Stimulated activated CD8-positive, alpha-beta memory T cell treated with anti-CD3 and anti-CD28 coated beads, Interleukin-7, amount 100 ng/mL, for 24 hours (primary cell): ENCODE results near the gene IRX3.

Experiments used
- DNase-seq: peaks from one replicate; pipeline ENCODE4 v3.0.0-alpha.2; 2020; ENCODE audit warnings: low read depth

The IRX3 gene

DNA sequence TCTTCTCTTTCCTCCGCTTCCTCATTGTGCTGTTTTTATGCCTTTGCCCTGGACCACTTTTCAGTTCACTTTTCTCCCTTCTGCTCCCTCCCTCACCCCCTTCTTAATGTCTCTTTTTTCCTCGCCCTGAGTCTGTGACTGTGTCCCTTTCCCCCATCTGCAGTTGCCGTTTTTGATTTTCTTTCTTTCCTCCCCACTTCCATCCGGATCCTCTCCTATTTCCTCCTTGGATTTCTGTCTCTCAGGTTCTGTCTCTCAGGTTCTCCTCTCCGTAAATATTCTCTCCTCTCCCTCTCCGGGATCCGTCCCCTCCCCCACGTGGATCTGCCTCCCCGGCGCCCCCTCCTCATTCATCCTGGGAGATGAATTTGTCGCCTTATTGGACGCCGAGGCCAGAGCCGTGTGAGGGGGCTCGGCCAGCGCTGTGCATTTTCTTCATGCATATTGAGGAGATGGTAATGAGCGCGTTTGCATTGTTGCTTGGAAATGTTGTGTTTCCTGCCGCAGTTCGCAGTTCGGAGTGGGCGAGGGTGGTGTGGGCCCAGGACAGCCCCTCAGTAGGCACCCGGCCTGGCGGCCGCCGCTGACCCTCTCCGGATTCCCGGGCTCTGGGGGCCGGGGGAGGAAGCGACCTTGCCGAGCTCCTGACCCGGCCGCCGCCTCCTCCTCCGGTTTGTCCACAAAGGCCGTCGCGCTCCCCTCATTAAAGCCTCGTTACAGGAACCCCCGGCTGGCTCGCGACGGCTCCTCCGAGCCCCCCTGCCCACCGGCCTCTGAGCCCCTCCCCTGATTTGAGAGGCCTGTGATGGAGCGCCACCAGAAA lies 4.5 kb upstream of the IRX3 start:
- no peak for DNase-seq

DNA sequence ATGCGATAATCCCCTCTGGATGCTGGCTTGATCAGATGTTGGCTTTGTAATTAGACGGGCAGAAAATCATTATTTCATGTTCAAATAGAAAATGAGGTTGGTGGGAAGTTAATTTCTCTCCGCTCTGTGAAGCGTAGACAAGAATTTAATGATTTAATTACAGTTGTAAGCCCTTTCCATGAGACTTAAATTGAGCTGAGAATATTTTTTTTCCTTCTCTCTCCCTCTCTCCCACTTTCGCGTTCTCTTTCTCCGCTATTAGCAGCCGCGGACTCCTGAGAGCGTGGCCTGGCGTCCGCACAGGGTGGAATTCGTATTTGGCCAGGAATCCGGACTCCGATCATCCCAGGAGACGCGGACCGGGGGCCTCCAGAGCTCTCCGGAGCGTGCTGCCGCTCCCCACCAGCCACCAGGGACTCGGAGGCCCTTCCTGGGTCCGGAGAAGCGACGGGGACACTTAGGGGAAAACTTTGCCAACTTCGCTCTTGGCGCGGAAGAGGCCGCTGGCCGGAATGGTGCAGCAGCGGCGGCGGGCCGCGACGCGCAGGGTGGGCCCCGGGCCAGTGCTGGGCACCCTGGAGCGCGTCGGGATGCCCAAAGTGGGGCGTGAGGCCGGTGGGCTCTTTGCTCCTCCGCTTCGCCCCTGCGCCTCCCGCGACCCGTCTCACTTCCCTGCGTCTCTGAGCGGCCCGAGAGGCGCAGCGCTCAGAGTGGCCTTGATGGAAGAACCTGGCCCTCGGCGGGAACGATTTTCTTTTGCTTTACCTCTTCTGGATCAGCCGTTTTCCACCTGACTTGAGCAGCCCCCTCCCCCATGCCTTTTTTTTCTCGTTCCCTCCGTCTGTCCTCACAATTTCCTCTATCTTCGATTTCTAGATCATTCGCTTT lies 3.6 kb upstream of the IRX3 start:
- DNase-seq = no peak

DNA sequence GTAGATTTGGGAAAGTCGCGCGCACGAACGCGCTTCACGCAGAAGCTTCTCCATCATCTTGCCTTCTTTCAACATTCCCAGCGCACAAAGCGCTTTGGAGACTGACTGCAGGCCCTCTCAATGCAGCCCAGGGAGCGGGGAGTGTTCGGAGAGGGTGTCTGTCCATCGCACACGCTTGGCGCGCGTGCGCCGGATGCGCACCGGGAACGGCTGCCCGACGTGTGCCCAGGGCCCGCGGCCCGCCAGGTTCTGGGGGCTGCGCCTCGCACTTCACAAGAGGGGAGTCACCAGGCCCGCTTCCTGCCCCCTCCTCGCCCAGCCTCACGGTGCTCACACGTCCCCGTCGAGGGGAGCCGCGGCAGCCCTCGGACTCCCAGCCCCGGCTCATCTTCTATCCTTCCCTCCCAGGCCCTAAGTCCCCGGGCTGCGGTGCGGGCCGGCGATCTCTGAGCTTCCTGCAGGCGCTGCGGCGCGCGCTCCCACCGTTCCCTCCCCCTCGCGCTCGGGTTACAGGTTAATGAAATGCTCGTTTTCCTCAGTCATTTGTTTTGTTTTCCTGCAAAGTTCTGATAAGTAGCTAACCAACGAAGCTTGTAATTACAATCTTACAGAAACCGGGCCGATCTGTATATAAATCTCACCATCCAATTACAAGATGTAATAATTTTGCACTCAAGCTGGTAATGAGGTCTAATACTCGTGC lies 2.8 kb upstream of the IRX3 start:
- DNase-seq = no peak

DNA sequence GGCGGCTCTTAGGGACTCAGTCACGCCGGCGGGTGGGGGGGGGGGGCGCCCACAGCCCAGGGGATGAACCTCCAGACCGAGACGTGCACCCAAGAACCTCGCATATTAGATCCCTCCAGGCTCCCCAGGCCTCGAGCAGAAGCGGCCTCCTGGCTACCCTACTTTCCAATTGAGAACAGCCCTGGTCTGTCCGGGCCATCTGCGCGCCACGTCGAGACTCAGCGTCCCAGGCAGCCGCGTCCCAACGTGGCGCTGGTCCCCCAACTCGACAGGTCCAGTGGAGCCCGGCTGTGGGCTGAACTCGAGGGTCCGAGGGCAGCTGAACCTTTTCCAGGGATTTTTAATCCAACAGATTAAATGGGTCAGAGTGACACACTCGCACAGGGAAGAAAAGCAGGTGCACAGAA lies 2.3 kb upstream of the IRX3 start:
- DNase-seq = no peak

DNA sequence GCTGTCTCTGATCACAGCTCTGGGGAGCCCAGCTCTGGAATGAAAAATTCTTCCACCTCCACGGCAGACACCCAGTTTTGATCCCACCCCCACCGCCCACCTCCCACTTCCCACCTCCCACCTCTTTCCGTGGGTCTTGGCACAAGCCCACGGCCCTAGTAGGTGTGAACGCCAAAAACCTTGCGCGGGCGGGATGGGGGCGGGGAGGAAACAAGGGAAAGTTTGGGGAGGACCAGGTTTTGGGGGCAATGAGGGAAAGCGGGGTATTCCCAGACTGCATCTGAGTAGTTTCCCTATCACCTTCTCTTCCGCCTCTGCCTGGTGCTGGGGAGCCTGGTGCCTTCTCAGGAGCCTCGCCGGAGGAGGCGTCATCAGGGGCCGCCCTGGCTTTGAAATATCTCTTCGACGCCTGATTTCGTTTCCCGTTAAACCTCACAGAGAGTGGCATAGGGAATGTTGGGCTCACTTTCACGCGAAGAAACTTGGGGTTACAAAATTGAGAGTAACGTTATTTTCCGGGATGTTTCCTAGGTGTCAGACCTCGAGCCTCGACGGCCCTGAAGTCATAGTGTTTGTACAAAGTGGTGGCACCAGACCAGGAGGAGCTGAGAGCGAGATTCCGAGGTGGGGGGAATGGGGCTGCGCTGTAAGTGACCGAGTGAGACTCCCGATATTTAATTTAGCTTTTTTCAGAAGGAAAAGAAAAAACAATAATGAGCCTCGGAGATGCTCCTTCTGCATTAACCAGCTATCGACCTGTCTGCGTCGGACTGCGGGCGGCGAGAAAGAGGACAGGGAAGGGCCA lies 1.6 kb upstream of the IRX3 start:
- DNase-seq = no peak

DNA sequence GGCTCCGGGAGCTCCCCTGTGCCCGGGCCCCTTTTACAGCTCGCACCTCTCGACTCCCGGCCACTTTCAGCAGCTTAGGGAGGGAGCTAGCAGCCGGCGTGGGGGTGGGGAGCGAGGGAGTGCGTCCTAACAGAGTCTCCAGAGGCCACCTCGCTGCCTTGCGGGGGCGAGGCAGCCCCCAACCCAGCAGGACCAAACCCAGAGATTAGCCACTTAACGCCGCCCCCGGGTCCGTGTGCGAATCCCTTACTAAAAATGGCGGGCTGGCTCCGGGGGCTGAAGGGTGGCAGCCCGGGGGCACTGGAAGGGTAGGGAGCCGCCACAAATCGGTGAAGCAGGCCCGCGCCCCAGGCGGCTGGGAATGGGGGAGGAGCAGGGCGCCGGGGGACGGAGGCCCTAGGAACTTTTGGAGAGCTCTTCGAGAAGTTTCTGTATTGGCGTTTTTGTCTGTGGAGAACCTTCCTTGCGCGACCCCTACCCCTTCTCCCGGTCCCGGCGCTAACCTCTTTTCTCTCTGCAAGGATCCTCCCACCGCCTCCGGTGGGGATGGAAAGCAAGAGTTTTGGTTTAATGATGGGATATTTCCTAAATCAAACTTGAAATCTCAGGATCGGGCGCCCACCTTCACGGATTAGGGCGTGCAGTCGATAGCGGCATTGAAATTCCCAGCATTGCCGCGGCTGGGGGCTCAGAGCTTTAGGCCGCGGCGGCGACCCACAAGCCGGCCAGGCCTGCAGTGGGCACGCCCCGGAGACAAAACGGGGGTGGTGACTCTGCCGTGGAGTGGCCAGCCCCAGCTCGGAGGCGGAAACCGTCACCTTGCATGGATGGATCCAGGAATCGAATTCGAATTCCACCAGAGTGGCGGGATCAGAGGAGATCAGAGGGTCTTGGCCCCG lies 793 bp upstream of the IRX3 start:
- DNase-seq = no peak

DNA sequence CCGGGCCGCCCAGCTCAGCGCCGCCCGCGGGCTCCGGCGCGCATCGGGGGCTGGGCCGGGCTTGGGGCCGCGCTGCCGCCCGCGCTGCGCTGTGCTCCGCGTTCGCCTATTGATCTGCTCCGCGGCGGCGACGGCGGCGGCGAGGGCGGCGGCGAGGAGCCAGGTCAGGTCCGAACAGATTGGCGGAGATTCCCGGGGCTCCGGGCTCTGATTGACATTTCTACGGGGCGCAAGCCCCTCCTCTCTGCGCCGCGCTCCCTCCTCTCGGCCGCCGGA lies 559 bp downstream of the IRX3 start:
- no peak for DNase-seq

DNA sequence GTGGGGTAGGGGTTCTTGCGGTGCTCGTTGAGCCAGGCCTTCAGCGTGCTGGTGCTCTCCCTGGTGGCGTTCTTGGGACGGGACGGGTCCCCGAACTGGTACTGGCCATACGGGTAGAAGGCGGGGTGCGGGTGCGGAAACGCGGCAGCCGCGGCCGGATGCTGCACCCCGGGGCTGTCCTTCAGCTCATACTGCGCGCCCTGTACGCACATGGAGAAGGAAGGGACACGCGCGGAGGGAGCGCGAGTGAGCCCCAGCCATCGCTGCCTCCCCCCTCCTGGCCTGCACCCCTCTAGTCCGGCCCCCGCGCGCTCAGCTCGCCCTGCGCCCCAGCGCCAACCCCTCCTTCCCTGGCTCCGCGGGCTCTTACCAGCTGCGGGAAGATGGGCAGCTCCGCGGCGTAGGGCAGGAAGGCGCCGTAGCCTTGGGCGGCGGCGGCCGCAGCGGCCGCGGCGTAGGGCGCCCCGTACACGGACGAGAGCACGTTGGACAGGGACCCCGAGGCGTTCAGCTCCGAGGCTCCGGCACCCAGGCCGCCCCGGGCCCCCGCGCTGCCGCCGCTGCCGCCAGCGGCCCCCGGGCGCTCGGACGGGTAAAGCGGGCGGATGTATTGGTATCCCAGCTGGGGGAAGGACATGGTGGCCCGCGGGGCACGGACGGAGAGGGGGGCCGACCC lies 1.0 kb downstream of the IRX3 start:
- DNase-seq = no peak

DNA sequence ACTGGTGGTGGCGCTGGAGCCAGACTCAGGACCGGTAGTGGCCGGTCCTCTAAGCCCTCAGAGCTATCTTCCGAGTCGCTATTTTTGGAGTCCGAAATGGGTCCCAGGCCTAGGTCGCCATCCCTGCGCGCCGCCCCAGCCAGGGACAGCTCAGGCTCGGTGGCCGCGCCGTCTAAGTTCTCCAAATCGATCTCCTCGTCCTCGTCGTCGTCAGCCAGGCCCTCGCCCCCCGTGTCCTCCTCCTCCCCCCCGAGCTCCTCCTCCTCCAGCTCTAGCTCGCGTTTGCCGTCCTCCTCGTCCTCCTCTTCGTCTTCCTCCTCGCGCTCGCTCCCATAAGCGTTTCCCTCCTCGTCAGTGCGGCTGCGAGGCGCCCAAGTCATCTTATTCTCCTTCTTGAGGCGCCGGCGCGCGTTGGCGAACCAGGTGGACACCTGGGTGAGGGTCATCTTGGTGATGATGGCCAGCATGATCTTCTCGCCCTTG lies 1.6 kb downstream of the IRX3 start:
- no peak for DNase-seq

DNA sequence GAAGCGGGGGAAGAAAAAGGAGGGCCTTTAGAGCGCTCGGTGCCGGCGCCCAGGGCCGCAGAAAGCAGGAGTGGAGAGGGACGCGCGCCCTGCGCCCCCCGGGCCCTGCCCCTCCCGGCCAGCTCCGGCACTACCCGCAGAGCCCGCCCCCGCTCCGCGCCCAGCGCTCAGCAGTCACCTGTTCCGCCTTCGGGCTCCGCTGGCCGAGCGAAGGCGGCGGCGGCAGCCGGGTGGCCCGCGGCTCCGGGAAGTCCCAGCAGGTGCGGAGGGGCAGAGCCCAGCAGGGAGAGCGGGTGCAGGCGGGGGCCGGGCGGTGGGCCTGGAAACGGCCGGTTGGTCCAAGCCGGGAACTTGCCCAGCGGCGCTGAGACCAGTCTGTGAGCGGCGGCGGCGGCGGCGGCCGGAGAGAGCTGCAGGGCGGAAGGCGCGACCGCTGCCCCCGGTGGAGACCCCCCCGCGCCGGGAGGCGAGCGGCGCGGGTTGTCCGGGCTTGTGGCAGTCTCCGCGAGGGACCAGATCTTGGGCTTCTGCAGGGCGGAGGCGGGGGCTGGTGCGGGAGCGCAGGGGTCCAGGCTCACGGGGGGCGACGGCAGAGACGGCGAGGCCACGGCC lies 2.2 kb downstream of the IRX3 start:
- DNase-seq = no peak

DNA sequence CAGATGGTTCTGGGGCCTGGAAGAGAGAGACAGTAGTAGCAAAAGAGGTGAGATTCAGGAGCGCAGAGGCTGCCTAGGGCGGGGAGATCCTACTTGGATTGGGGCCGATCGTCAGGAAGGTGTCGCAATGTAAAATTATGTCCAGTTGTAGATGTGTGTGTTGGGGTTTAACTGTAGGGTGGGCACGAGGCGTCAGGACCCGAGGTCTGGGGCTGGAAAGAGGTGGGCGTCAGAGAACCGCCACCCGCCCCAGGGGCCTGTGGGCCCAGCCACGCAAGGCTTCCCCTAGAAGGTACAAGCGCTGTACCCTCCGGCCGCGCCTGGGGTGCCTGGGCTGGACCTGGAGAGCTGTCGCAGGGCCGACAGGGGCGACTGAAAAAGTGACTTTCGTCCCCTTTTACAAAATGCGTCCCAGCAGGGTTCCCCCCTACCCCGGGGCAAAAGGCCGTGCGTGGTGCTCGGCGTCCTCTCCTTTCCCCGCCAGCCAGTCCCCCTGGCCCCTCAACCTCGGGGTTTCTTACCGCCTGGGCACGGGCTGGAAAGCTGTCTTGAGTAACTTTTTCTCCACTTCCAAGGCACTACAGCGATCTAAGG lies 2.8 kb downstream of the IRX3 start:
- no peak for DNase-seq

DNA sequence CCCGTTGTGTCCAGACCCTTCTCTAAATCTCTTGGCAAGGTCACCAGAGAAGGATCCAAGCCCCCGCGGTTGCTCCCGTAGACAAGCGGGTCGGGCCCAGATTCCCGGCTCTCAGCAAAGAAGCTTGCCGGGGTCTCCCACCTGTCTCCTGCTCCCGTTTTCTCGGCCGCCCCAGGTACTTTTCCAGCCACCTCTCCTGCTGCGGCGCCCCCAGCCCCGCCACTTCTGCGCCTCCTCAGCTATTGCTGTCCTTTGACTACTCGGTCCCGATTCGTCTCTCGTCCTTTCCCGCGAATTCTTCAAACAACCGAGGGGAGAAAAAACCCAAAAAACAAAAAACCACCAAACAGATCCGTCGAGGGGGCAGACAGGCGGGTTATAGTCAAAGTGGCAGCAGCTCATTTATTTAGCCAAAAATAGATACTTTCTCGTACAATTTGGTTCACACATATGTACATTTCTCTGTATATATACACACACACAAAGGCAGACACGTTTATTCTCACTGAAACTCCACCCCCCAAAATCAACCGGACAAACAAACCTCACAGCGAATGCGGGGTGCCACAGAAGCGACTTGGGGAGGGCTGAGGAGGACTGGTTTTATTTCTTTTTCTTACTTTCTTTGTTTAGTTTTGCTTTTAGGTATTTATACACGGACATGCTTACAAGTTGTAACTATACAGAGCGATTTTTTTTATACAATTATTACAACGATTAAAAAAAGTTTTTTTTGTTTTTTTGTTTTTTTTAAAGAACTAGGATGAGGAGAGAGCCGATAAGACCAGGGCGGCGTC lies 3.5 kb downstream of the IRX3 start:
- no peak for DNase-seq

DNA sequence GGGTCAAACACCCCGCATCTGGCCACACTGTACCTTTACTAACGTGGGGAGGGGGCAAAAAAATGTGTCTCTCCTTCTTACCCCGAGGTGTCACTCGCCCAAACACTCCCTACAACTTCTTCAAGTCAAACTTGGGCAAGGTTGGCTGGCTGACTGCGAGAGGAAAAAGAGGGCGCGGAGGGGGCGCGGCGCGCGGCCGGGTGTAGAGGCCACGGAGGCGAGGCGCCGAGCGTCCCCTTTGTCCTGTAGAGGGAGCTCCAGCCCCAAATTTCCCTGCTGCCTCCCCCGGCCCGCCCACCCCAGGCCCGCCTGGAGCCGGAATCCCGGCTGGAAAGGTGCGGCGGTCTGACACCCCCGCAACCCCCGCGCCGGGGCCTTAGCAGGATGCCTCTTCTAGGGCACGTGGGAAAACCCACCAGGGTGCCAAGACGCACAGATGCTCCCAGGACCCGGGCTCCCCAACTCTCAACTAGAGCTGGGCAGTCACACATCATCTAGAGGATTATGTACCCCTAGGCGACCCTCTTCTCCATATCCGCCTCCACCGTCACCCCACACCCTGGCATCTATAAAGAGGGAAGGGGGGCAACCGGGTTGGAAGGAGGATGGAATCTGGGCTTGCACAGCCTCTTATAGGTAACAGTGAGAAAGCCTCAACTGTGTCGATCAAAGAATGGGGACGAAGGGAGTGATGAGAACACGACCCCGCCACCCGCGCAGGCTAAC lies 4.2 kb downstream of the IRX3 start:
- peak; percentile 9 for DNase-seq

DNA sequence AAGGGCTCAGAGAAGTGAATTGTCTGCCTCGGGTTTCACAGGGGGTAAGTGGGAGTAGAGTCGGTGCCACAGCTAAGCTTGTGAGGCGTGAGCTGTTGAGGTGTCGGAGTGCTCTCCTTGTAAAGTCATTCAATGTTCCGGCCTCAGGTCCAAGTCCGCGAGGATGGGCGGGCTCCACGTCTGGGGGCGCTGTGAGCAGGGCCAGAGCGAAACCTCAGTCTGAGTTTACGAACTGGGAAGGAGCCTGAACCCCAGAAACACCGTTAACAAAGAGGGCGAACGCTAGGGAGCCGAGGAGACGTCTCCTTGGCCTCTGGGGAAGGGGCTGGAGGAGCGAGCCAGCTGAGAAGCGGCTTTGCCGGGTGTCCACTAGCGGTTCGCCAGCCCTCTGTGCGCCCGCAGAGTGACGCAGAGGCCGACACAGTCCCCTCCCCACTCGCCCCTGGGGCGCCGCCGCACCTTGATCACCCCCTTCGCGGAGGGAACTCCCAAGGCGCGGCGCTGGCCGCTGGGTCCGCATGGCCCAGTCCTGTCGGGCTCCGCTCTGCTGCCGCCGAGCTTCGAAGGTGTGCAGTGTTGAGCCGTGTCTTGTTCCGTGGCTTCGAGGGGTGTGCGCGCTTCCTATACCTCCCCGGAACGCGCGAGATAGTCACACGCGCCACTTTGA lies 4.9 kb downstream of the IRX3 start:
- DNase-seq = no peak

DNA sequence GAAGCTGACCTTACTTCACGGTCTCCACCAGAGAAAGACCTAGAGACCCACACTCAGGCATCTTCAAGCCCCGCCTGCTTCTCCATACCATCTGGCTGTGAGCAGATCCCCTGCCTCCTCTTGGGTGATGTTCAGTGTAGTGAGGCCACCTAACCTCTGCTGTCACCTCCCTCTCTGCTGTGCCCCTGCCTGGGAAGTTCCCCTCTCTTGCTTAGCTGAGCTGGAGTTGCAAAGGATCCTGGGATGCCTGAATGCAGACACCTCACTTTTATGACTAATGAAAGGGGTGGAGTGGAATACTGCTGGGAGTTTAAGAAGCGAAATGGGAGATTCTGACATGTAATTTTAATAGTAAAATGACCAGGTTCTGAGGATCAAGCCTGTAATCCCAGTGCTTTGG lies 5.8 kb downstream of the IRX3 start:
- DNase-seq = no peak

DNA sequence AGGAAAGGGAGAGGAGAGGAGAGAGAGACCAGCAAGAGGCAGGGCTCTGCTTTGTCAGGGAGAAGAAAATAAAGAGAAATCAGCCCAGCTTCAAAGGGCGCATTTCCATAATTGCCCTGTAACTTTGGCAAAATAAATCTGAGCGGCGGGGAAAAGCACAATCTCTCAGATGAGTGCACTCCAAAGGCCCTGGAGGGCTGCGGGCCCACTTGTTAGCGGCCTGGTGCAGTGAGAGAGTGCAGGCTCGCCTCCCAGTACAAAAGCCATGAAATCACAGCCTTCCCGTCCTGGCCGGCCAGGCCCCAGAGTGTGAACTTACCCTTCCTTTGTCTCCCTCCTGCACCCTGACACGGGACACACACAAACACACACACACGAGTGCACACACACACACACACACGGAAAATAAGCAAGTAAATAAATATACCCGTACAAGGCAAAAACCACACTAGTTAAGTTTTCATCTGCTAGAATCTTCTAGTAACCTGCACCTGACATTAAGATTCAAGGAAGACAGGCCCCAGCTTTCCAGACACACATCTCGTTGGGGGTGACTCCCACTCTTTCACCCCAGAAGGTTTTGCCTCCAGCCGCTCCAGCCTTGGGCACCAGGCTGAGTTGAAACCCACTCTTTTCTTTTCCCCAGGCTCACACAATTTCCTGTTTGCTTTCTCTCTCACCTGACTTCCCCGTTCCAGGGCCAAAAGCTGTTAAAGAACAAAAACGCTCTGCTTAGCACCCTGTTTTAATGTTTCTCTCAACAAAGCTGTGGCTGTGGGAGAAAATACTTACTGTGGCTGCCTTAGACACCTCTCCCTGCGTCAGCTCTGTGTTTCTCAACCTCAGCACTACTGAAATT lies 8.5 kb downstream of the IRX3 start:
- DNase-seq = no peak
